NCI-H2171 (cell line): Measurements from ENCODE around the gene ATR.
"Not testable (repeated sequence)": the region's sequence is repeated elsewhere in the genome, so short reads cannot be mapped to it uniquely, and the experiment has no call there.

Experiments used
- DNase-seq: peaks from one replicate; lab custom pipeline; 2025; lab: John Stamatoyannopoulos, UW

The ATR gene

DNA sequence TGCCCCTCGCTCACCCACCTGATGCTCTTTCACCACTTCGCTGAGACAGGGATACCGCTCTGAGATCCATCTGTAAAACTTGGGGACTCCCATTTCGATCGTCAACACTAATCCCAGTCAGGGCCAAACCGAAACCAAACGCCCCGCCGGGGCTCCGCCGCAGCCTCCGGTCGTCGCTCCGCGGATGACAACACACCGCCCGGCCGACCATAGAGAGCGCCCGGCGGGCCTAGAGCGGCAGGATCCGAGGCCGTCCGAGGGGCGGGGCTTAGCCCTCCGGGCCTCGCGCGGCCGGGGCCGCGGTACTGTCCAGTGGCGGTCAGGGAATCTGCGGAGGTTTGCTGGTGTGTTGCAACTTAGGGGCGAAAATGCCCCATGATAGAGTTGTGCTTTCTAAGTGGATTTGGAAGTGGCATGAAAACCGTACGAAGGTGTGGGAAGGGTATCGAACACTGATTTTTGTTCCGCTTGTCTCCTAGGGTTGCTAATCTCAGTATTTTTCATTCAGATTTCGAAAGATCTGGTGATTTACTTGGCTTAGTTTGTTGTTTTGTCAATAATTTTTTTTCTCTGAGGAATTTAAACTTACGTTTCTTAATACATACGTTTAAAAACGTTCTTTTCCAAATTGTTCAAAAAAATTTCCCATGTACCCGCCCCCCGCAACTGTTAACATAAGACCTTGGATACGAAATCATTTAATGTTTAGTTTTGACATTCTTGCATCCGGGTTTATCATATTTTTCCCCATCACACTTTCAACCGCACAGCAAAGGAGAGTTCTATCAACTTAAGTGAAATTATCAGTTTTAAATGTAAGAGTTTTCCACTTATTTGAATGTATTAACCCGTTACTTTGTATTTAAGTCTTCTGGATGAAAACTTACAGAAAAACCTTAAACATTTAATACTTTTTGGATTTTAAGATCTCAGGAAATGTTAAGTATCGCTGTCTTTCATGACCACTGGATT, 130.4 kb downstream of the ATR start, which contains the start of gene XRN1:
XRN1 (minus strand) TSS at position 186 of the 972 bp plus-strand sequence; CDS start at position 93, 93 bp downstream.
- peak; percentile 92 for DNase-seq

- DNase-seq, result no peak
Measured at GRCh38 chr3:142447301-142447851, 131.2 kb downstream of the ATR start.

DNA sequence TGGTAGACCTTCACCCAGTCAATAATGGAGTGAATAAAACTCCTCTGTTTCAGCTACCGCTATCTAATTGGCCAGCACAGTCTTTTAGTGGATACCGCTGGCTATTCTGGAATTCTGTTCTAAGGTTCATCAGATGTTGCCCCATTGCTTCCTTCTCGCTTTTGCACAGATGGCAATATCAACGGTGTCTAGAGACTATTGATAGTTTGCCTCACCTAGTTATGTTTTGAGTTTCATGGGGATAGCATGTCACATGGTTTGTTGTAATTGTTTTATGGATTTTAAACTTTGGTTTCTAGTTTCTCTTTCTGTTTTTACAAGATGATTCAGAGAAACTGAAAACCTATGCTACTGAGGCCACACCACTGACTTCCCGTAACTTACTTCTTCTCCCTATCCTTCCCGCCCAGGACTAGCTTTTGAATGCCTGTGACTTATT, 132.7 kb downstream of the ATR start:
- DNase-seq, result no peak

- DNase-seq, result no peak
Measured at GRCh38 chr3:142444343-142444742, 134.2 kb downstream of the ATR start.

DNA sequence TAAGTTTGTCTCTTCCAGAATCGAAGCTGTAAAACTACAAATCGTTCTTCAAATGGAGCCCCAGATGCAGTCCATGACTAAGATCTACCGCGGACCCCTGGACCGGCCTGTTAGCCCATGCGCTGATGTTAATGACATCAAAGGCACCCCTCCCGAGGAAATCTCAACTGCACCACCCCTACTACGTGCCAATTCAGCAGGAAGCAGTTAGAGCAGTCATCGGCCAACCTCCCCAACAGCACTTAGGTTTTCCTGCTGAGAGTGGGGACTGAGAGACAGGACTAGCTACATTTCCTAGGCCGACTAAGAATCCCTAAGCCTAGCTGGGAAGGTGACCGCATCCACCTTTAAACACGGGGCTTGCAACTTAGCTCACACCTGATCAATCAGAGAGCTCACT, 135.5 kb downstream of the ATR start:
- not testable (repeated sequence) for DNase-seq

- not testable (repeated sequence) for DNase-seq
Measured at GRCh38 chr3:142439499-142440220, 138.9 kb downstream of the ATR start.

- not testable (repeated sequence) for DNase-seq
Measured at GRCh38 chr3:142438096-142438495, 140.4 kb downstream of the ATR start.

- DNase-seq, result no peak
Measured at GRCh38 chr3:142436951-142437585, 141.5 kb downstream of the ATR start.

DNA sequence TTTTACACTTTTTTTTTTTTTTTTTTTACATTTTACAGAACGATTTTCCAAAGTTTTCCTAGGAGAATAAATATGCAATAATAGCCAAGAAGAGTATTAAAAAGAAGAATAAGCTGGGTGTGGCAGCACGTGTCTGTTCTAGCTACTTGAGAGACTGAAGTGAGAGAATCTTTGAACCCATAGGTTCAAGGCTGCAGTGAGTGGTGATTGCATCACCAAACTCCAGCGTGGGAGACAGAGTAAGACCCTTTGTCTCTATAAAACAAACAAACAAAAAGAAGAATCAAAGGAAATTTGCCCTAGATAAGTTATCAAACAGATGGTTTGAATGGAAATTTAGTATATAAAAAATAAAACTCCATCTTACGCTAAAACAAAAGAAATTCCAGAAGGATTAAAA, 144.0 kb downstream of the ATR start:
- no peak for DNase-seq

DNA sequence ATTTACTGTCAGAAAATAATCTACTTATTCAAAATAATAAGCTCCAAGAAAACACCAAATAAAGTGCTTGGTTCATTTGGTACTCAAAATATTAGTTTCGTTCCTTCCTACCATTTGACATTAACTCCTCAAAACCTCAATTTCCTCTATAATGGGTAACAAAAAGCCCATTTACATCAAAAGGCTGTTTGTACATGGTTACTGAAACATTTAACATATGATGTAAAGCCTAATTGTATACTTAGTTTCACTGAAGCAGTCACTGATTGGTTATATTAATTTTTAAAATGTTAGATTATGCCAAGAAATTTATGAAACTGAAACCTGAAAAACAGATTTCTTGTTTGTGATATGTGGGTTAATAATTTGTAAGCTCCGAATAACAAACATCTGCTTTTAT, 145.4 kb downstream of the ATR start:
- no peak for DNase-seq

DNA sequence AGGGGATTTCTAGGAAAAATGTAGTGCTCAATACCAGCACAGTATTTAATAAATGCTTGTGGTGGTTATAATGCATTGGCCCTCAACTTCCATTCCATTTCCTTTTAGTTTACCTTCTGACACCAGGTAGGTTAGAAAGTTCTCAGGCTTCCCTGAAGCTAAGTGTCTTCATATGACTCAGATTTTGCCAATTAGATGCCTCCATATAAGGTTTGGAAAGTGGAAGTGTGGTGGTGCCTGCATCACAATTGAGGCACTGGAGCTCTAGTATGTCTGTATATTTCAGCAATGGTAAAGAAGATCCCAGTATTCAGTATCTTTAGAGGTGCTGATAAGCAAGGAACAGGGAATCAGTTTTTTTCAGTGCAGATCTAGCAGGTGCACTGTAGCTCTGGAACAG, 149.0 kb downstream of the ATR start:
- DNase-seq, result no peak

- no peak for DNase-seq
Measured at GRCh38 chr3:142424754-142425153, 153.8 kb downstream of the ATR start.

DNA sequence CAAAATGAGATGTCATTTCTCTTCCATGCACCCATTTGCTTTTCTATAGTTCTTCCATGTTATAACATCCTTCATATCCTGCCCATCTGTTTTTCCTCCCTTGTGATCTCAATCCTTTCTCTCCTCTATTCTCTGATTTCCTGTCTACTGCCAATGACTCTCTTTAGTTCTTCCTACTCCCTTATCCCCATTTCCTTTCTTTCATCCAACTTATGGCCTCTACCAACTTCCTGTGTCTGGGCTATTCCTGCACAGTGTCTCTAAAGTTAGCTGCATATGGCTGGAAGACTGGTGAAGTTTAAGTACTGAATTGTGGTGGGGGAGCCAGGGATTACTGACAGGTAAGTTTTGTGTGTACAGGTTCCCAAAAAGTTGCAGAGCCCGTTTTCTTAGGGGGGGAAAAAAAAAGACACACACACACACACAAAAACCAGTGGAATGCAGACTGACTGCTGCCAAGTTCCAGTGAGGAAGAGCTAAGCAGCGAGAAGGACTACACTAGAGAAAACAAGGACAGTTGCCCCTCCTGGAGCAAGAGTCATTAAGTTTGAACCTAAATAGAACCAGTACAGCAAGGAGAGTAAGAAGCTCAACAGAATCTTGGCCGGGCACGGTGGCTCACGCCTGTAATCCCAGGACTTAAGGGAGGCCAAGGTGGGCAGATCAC, 159.5 kb downstream of the ATR start:
- no peak for DNase-seq

- no peak for DNase-seq
Measured at GRCh38 chr3:142417302-142417701, 161.2 kb downstream of the ATR start.

- not testable (repeated sequence) for DNase-seq
Measured at GRCh38 chr3:142400537-142400936, 178.0 kb downstream of the ATR start.
